Measurements from ENCODE around the gene SLC25A53.

DNA sequence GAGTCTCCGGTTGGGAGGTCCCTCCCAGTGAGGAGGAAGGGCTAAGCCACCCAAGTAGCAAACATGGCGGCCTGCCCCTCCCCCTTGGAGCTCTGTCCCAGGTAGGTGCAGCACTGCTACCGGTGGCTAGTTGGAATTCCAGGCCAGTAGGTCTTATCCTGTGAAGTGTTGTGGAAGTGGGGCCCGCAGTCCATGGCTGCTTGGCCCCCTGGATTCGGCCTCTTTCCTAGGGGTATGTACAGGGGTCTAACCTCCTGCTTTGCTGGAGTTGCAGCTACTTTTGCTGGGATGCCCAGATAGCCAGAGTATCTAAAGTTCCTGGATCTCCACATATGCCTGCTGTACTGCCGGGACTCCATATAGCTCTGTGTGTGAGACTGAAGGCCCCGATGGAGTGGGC is 70.9 kb downstream of the SLC25A53 start:
- no peak for TF ChIP-seq GABPB1 (CRISPR knock-in tag; IDR thresholded peaks at IDR 0.05)
- TF ChIP-seq, protein P1, sequence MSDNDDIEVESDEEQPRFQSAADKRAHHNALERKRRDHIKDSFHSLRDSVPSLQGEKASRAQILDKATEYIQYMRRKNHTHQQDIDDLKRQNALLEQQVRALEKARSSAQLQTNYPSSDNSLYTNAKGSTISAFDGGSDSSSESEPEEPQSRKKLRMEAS (IDR thresholded peaks at IDR 0.05): no peak
